H54 (cell line): Measurements from ENCODE around the gene FAM185A.
"Not testable (repeated sequence)": the region's sequence is repeated elsewhere in the genome, so short reads cannot be mapped to it uniquely, and the experiment has no call there.

Experiments used
- DNase-seq: peaks from one replicate; pipeline ENCODE4 v3.0.0; 2011; ENCODE audit warnings: low spot score, mixed read lengths; ENCODE audit not compliant: insufficient read length
- FAIRE-seq: peaks from 3 replicates; lab custom pipeline; 2011; peaks lifted over from hg19 to GRCh38; lab: Jason Lieb, UNC
- POLR2A ChIP-seq: IDR thresholded peaks from 2 replicates; pipeline ENCODE4 v1.6.1; 2011; ENCODE audit warnings: low read depth, mild to moderate bottlenecking, low read length

Gene FAM185A

DNA sequence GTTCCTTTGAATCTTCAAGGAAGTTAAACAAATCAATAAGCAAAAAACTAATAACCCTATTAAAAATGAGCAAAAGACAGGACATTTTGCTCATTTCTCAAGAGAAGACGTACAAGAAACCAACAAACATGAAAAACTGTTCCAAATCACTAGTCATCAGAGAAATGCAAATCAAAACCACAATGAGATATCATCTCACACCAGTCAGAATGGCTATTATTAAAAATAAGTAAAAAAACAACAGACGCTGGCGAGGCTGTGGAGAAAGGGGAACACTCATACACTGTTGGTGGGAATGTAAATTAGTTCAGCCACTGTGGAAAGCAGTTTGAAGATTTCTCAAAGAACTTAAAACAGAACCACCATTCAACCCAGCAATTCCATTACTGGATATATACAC is 21.7 kb downstream of the FAM185A start:
- DNase-seq, FAIRE-seq: not testable (repeated sequence)

DNA sequence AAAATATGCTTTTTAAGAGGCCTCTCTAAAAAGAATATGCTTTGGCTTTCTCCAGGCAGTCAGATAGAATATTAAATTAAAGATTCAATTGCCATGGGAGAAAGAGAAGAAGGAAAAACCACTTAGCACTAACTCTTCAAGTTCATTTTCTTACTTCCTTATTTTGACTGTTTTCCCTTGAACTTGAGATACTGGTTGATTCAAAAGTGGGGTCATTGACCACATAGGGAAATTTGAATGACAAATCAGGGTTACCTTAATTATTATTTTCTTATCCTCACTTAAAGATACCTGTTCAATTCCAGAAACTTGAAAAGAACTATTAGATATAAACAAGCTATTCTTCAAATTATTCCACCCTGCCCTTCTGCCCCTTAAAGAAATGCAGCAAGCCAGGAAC is 27.4 kb downstream of the FAM185A start:
- not testable (repeated sequence) for FAIRE-seq, DNase-seq

DNA sequence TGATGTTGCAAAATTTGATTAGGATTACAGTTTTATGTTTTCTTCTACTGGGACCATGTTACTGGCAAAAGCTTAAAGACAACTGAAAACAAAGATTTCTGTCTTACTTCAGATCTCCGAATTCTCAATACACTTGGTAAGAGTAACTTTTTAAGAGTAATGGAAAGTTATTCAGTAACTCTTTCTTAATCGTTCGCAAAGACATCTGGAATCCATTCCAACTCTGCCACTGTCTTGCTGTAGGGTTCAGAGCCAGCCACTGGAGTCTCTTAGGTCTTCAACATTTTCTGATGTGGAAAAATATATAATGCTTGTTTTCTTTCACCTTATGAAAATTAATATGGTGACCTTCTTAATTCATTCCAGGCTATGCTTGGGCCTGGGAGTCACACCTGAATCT is 29.9 kb downstream of the FAM185A start:
- not testable (repeated sequence) for DNase-seq
- FAIRE-seq = peak; percentile 43

DNA sequence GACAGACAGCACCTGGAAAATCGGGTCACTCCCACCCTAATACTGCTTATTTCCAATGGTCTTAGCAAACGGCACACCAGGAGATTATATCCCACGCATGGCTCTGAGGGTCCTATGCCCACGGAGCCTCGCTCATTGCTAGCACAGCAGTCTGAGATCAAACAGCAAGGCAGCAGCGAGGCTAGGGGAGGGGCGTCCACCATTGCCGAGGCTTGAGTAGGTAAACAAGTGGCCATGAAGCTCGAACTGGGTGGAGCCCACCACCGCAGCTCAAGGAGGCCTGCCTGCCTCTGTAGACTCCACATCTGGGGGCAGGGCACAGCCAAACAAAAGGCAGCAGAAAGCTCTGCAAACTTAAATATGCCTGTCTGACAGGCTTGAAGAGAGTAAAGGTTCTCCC is 32.1 kb downstream of the FAM185A start:
- FAIRE-seq, DNase-seq: not testable (repeated sequence)

DNA sequence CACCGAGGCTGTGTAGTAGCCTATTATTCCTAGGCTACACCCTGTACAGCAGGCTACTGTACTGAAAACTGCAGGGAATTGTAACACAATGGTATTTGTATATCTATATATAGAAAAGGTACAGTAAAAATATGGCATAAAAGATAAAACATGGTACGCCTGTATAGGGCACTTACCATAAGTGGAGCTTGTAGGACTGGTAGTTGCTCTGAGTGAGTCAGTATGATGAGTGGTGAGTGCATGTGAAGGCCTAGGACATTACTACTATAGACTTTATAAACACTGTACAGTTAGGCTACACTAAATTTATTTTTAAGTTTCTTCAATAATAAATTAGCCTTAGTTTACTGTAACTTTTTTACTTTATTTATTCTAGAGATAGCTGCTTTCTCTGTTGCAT is 40.0 kb downstream of the FAM185A start:
- FAIRE-seq, DNase-seq: not testable (repeated sequence)

DNA sequence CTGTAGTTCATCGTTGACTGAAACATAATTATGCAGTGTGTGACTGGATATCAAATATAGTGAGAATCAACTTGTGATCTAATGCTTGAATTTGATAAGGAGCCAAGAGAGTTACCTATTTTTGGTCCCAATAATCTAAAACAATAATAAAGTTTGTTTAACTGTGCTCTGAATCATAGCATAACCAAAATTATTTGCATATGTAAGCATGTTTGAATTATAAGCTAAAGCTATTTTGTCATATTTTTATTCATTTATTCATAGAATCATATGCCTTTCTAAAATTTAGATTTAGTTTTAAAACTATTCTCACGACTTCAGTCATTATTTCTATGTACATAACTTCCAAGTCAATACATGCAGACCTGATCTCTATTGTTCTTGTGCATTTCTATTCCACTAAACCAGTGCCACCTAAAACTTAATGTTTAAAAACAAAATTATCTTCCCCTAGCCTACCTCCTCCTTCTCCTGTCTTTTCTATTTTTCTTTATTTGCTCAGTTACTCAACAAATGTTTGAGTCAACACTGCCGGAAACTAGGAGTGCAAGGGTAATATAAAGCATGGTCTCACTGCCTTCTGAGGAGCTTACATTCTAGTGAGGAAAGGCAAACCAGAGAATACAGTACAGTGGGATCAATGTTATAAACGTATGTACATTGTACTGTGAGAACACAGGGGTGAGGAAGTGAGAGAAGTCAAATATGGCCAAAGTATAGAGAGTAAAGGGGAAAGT is 41.7 kb downstream of the FAM185A start:
- not testable (repeated sequence) for FAIRE-seq, DNase-seq

DNA sequence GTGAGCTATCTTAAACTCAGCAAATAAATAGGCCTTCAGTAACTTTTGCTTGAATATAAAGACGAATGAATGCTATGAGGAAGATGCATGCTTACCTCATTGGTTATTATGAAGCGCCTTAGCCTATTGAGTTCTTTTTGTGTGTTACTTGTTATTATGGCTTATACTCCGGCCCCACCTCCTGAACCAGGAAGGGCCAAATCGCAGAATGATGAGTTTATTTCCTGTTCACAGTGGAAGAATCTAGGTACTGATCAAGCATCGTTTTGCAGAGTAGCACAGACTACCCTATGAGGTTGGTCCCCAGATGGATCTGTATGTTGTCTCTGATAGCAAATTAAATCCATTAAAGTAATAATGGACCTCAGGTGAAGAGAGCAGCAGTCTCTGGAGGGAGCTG is 42.6 kb downstream of the FAM185A start:
- DNase-seq, FAIRE-seq: not testable (repeated sequence)

DNA sequence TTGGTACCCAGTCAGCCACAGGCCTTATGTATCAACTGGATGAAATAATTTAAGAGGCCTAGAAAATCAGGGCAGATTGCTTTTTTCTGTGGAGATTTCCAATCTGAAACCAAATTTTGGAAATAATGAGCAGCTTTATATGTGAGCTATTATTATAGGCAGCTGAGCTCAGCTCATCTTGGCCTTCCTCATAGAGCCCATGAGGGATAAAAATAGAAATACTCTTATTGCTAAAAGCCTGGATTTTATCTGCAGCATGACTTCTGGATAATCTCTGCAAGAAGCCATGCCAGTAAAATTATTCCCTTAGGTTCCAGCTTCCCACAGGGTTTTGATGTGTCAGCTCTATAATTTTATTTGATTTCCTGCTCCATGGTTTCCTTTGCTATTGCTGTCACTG is 43.0 kb downstream of the FAM185A start:
- FAIRE-seq, DNase-seq: not testable (repeated sequence)

DNA sequence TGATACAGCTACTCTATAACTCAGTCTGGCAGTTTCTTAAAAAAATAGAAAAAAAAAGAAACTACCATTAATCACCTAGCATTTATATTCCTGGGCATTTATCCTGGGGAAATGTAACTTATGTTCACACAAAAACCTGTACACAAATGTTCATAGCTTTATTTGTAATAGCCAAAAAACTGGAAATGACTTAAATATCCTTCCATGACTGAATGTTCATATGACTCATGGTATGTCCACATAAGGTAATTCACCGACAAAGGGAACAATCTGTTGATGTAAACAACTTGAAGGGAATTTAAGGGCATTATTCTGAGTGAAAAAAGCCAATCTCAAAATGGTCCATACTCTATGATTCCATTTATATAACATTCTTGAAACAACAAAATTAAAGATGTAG is 45.8 kb downstream of the FAM185A start:
- DNase-seq = not testable (repeated sequence)
- peak; percentile 69 for FAIRE-seq

DNA sequence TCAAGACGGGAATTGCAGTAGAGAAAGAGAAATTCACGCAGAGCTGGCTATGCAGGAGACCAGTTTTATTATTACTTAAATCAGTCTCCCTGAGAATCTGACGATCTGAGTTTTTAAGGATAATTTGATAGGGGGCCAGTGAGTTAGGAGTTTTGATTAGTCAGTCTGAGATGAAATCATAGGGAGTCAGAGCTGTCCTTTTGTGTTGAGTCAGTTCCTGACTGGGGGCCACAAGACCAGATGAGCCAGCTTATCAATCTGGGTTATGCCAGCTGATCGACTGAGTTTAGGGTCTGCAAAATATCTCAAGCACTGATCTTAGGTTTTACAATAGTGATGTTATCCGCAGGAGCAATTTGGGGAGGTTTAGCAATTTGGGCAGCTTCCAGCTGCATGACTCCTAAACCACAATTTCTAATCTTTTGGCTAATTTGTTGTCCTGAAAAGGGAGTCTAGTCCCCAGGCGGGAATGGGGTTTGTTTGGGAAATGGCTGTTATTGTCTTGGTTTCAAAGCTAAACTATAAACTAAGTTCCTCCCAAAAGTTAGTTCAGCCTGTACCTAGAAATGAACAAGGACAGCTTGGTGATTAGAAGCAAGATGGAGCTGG is 47.3 kb downstream of the FAM185A start:
- not testable (repeated sequence) for FAIRE-seq, DNase-seq

DNA sequence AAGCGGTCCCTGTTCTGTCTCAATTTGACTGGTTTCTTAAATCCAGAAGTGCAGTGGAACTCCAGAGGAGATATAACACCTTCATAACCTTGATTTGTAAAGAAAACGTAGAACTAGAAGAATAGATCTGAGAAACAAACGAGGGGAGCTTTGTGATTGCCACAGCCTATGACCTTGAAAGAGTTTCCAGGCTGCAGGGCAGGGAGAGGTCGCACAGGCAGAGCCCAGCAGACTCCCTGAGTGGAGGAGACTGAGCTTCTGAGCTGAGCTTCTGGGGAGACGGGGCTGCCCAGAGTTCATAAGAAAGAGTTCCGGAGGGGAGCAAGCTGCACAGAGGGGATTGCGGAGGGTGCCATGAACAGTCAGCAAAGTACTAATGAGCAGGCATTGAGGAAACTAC is 57.8 kb downstream of the FAM185A start:
- FAIRE-seq (no peak), DNase-seq (no peak)
- TF ChIP-seq POLR2A = no peak

DNA sequence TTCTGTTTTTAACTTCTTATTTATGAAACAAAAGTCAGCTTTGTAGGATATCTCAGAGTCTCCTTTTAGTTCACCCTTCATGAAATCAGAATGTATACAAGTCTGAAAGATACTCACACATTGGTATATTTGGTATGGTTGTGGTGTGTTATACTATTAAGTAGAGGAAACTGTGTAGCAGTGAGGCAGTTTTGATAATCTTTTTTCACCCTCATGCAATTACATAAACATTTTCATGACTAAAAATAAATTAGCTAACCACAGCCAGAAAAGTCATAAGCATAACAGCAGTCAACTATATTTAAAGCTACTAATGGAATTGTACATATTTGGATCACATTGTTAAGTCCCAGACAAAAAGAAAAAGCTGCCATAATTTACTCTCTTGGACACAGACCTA is 62.1 kb downstream of the FAM185A start:
- no peak for TF ChIP-seq POLR2A
- no peak for DNase-seq
- FAIRE-seq = no peak

DNA sequence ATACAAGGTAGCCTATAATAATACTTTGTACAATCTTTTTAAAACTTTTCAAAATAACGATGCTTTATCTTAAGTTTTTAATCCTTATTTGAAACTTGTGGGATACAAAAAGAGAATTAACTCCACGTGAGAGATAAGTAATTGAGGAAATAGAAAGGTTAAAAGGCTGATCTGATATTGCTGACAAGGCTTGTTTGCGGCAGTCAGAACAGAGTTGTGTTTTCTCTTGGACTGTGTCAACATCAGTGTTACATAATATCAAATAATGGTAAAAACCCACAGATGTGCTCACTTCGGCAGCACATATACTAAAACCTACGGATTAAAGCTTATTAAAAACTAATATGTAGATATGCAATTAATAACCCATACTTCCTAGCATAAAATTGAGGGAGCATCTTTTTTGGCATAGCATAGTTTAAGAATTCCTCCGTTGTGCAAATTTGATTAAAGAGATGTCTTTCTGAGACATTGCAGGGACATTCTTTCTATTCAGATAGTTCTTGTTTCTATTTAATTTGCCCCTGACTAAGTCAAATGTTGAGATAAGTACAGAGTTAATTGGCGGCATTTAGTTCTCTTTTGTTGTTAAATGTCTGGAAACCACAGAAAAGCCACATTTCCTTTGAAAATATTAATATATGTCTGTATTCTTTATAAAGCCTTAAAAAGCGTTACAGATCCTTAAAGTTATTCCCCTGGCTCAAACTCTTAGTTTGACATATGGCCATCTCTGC is 63.3 kb downstream of the FAM185A start:
- no peak for TF ChIP-seq POLR2A
- FAIRE-seq = no peak
- DNase-seq = no peak

DNA sequence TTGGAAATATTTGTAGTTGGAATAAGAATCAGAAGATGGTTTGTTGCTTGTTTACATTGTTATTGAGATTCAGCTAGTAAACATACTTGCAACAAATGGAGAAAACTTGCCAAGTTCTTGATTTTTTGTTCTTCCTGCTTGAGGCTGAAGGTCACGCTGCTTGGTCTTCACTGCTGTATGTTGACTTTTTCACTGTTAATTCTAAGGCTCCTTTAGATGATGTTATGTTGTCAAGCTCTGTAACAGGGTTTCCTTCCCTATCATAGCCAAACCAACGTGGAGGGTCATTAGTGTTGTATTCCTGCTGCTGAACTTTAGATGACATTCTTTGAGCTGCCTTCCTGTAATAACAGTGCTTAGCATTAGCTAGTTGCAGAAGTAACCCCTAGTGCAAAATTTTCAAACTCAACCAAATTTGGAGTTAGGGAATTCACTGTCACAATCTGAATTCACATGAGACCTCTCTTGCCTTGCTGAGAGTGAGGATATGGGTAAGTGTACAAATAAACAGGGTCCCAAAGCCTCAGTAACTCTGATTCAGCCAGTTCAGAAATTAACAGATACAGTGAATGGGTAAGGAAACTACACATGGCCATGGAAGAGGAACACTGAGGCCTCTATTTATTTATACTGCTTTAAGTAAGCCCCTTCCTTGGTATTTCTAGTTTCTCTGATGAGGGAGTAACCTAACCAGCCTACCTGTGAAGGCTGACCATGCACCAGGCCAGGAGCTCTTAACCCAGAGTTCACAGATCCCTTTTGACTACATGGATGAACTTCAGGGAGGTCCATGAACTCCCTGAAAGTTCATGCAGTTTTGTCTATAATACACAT is 64.6 kb downstream of the FAM185A start:
- DNase-seq = no peak
- FAIRE-seq = no peak
- TF ChIP-seq POLR2A = no peak
